IPS DF 19.7 (cell line): ENCODE data around the gene IL1RAPL1.

Experiments
- DNase-seq: peaks from one replicate; pipeline ENCODE4 v3.0.0-alpha.2; 2013; ENCODE audit warnings: low read depth, low spot score

Gene IL1RAPL1

DNA sequence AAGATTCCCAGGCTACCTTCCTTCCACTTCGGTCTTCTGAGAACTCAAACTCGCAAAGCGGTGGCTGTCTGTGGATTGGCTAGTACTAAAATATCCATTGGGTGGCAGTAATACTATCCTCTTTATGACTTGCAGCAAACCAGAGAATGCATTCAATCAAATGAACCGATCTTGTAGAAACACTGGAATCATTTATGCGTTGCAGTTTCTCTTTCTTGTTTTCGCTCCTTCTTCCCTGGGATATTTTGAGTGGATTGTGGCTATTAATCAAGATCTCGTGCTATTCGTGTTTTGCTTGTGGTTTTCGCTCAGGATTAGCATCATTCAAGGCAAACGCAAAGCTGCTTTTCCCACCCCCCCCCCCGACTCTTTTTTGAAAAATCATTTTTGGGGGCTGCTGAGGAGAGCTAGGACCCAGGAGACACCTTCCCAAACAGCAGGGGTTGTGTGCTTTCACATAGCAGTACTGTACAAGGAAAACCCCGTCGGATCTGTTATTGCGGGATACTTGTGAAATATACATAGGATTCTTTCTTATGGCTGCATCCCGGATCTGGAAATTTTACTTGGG lies at the start of gene IL1RAPL1:
Gene IL1RAPL1 (plus strand): TSS at position 466 of the 571 bp plus-strand sequence.
- no peak for DNase-seq

DNA sequence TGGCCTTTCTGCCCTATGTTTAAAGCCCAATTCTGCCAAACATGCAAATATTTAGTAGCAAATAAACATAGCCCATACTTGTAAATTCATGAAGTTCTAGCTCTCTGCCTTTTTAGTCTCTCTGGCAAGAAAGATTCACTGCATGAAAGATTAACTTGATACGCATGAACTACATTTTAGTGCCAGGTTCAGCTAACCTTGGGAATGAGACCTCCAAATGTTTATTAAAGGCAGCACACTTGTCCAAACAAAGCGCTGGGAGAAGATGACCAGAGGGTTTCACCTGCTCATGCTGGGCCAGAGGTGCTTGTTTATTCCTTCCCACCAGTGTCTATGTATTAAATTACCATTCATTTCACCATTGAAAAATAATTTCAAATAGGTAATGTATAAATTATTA lies 44.5 kb upstream of the IL1RAPL1 start:
- no peak for DNase-seq

DNA sequence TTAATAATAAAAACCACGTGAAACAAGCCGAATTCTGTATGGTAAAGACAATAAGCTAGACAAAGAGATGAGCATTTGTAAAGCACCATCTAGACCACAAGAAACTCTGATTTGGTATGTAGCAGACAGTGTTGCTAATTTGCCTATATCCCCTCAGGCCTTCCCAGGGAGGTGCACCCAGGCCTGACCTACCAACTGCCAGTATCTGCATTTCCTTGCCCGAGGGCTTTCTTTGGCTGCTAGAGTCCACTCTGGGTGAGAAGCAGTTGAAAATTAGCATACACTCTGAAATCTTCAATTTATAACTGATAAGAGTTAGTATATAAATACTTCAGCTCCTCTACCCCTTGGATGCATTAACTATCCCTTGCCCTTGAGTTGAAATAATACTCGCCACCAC lies 37.4 kb upstream of the IL1RAPL1 start:
- no peak for DNase-seq

DNA sequence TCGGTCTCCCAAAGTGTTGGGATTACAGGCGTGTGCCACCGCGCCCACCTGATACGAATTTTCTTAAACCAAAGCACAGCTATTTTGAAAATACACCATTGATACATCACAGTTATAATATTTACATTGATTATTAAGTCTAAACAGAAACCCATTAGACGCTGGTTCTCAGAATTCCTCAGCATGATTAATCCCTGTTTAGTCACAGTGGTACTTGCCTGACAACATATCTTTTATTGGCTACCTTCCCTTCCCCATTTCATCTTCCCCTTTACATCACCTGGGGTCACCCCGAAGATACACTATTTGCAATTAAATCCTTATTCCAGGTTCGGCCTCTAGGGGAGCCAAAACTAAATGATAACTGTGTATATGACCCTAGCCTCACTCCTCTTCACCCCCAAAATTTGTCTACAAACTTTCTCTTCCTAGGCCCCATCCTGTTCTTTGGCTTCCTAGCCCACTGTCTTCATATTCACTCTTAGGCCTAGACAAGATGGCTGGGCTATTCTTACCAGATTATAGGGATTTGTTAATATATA lies 36.8 kb upstream of the IL1RAPL1 start:
- DNase-seq: no peak

DNA sequence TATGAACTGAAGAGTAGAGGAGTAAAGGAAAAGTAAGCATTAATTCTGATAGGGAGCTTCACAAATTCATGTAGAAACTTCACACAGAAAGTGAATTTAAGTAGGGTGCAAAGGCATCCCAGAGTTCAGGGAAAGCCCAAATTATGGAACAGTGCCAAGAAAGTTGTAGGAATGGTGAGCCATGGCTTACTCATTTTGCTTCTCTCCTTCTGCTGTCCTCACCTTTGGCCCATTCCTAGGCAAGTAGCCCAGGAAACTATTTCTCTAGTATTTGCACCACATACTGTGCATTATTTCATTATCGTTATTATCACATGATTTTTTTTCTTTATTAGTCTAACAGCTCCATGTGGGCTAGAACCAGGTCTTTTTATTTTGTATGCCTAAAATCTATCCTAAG lies 34.9 kb upstream of the IL1RAPL1 start:
- no peak for DNase-seq

DNA sequence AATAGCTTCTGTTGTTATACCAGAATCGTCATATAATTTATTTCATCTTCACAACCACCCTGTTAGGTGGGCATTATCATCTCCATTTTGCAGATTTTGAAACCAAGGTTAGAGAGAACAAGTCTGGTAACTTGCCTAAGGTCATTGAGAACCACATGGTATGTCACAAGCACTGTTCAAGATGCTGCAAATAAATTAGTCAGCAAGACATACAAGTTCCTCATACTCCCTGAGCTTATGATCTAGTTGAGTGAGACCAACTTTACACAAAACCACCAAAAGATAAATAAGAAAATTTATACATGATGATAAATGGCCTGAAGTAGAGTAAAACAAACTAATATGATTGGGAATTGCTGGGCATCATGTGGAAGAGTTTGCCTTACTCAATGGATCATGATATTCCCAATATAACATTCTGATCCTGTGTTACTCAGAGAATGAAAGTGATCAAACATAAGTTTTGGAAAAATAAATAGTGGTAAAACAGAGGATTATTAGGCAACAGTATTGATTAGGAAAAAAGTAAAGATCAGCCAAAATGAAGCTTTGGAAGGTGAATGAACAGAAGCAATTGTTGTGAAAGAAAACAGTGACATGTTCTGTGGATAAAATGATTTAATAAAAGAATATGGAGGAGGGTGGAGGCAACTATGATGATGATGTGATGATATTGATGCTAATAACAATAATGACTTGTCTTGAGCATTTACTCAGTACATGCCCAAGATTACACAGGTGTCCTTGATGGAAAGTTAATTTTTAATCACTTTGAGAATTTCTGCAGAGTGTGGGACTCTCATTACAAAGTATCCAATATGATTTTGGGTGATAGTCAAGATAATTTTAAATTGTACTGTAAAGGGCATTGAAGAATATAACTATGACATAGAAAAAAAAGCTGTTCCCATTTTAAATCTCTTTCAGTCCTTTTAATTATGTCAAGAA lies 34.1 kb upstream of the IL1RAPL1 start:
- DNase-seq: no peak

DNA sequence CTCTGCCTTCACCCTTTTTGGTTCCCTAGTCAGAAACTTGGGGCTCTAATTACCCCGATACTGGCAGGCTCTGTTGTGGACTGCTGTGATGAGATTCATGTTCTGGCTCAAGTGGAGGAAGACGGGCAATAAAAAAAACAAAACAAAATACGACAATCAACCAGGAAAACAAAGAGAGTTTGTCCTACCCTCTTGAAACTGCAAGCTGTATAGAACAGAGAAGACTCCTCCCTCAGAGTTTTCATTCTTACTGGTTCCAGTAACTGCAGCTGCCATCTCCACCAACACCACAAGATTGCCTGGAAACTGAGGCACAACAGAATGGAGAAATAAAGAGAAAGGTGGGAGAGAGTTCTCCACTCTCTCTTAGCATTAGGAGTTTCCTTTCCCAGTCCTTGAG lies 11.1 kb upstream of the IL1RAPL1 start:
- no peak for DNase-seq

DNA sequence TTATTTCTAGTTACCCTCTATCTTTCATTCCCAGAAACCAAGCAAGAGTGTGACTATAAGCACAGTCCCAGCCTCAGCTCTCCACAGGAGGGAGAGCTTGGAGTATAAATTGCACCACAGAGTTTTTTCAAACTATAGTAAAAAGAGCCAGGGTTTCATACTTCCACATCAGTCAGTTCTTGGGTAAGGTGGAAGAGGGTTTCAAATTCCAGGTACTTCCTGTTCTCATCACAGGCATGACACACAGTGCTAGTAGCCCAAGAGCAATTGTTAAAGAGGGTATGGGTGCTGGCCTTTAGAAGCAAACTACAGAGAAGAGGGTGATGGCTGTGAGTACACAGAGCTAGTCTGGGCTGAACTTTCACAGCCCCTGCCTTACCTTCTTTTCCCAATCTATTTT lies 5.7 kb upstream of the IL1RAPL1 start:
- DNase-seq: no peak

DNA sequence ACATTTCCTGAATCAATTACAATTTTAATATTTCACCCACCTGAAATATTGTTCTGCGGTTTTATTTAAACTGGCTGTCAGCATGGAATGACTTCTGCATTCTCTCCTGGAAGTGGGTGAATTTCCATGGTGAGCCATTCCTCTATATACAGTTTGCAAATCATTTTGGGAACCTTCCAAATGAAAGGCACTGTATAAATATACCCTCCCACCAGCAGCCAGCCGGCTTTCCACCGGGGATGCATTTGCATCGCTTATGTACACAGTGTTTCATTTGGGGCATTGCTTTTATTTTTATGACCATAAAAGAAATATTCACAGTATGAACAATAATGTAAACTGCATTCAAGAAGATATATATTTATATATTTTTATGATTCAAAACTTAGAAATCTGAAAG lies 4.7 kb upstream of the IL1RAPL1 start:
- no peak for DNase-seq

DNA sequence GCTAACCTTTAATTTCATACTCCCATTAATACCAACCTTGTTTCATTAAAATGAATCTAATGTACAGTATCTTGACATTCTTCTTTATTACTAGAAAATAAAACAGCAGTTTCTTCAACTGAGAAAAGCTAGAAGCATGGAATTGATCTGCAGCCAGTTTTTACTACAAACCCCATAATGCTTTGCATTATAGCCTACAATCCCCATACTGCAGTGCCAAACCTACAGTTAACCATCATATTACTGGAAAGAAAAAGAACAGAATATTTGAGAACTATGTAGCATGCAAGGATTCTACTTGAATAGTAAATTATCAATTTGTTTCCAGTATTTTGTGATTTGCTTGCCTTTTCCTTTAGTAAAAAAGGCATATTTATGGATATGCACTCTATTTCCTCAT lies 3.2 kb upstream of the IL1RAPL1 start:
- no peak for DNase-seq

DNA sequence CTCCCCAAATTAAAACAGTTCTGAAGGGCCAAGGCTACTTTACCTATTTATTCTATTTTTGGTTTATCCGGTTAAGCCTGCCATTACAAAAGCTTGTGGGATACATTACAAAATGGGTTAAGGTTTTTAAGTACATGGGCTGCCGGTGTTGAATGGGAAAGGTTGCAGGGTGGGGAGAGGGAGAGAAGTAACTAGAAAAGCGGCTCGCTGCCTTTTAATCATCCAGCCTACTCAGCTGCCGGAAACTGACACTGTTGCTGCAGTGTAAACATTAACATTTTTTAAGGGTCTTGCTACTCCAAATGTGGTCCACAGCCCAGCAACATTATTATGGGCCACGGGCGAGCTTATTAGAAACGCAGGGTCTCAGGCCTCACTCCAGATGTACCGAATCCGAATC lies 1.5 kb upstream of the IL1RAPL1 start:
- DNase-seq: no peak

DNA sequence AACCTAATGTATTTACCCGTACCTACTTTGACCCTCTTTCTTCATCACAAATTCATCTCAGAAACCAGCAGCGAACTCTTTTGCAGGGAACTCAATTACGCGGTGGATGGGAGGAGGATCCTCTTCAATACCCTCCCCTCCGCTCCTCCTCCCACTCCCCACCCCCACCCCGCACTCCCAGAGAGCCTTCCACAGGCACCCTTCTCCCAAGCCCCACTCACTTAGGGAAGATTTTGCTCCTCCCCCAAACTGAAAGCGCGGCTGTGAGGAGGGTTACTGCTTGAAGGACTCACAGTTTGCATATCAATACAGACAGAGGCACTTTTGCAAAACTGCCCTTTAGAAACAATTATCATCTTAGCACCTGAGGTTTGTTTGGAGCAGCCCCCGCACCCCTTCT lies 960 bp upstream of the IL1RAPL1 start:
- DNase-seq: no peak

DNA sequence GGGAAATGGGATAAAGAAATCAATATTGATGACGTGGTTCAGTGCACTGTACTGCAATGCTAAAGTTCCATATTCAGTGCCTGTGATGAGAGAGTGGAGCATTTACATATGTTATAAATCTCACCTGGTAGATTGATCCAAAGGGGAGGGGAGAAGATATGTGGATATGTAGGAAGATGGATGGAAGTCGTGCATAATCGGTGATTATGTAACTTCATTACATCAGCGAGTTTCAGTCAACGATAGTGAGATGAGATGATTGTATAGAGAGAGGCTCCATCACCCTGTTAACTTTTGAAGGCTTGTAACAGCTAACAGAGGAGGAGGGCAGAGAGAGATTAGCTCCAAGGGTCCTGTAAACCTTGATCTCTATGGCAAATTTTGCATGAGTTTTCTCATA lies 1.8 kb downstream of the IL1RAPL1 start:
- DNase-seq: no peak

DNA sequence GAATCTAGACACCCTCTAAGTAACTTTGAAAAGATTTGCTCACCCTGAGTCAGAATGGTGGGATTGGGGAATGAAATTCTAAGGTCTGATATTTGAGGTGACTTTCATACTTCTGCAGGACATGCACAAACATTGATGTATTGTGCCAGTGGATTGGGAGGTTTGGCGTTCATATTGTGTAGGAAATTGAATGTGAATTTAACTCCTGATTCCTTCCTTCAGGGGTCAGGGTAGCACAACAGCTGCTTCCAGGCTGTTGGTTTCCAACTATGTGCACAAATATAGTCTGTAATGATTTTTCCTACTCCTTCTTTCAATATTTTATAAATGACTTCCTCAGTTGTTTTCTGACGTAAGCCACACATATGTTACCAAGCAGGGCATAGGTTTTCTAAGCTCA lies 3.1 kb downstream of the IL1RAPL1 start:
- no peak for DNase-seq

DNA sequence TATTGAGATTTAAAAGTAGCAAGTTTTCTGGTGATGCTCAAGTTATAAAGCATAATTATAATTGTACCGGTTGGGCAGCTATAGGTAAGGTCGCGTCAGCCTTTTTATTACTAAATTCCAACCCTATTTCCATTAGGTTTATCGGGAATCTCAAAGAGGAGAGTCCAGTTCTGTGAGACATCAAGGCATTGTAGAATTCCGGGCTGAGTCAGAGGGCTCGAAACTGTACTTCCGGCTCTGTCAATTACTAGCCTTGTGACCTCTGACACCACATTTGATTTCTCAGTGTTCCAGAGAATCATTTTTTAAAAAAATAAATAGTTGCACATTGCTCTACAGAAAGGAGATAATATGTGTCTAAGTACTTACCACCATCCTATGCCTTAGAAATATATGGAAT lies 4.3 kb downstream of the IL1RAPL1 start:
- no peak for DNase-seq

DNA sequence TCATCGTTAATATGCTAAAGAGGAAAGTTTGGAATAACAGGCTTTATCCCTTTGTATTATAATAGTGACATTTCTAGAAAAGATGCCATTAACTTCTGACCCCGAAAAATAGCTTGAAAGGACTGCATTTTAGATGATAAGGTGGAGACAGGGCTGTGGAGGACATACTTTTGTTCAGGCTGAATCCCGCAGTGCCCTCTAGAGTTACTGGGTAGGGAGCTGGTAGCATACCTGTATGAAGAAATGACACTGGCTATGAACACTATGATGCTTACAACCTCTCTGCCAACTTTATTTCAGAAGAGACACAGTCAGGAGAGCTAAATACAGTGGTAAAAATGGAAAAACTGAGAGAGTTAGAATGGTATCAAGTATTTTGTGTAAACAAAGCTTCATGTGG lies 8.1 kb downstream of the IL1RAPL1 start:
- DNase-seq: no peak

DNA sequence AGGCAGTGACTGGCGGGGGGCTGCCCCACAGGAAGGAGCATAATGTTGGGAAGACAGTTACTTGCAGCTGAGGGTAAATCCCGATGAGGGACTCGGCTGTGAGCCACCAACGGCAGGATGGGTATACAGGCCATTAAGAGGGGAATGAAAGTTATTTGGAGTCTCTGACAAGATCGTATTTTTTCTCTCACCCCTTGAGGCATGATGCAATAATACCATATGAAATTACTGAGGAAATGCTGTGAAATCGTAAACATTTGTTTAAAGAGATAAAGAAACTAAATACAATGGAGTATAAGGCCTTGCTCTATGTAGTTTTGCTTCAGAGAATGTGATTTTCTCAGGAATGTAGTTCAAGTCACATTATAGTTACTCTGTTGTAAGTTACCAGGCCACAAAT lies 12.7 kb downstream of the IL1RAPL1 start:
- DNase-seq: no peak

DNA sequence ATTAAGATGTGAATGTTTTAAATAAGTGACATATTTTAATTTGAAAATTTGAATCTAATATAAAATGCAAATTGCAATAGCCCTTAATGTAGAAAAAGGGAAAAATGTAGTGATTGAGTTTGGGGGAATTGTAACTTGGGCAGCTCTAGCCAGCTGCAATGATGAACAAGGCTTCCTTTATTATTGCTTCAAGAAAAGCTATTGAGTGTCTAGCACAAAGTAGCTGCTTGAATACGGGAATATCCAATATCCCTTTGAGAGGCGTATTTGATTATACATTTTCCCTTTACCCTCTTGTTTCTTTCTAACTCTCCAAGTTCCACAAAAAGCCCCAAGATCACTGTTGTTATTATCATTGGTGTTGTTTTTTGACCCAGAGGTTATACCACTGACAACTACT lies 21.8 kb downstream of the IL1RAPL1 start:
- DNase-seq: no peak

DNA sequence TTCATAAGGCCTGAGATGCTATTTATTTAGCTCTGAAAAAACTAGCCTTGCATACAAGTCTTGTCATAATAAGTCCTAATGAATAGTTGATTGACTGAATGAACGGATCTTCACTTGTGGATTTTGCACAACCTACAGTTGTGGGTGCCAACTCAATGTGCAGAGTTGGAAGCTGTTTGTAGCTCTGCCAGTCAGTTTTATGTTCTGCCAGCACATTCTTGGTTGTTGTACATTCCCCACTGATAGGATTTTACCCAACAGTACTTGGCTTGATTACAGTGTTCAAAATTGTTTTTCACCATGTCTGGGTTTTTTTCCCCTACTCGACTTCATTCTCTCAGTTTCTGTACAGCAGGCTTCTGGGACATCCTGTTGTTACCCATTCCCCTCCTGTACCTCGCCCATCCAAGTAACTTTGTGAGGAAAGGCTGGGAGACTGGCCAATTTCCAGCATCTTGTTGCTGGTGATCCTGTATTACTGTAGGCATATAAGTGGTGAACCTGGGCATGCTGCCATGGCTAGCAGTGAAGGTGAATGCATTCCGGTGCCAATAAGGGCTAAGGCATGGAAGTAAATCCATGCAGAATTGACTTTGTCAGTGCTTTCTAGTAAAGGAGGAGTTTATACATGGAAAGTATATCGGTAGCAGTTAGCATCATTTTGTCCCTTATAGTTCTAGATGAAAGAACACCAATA lies 22.8 kb downstream of the IL1RAPL1 start:
- DNase-seq: no peak

DNA sequence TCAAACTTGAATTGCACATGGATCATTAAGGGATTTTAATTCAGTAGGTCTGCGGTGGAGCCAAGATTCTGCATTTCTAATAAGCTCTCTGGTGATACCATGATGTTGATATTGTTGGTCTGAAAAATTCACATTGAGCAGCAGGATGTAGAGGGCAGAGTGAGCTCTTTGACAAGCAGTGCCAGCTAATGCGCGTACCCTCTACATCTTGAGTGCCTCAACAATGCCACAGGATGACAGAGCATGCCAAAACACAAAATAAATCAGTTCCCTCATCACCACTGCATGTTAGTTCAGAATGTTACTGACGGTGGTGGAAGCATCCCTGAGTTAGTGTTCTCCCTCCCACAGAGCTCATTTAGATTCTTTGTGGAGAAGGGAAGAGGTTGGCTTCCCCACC lies 23.5 kb downstream of the IL1RAPL1 start:
- DNase-seq: no peak

DNA sequence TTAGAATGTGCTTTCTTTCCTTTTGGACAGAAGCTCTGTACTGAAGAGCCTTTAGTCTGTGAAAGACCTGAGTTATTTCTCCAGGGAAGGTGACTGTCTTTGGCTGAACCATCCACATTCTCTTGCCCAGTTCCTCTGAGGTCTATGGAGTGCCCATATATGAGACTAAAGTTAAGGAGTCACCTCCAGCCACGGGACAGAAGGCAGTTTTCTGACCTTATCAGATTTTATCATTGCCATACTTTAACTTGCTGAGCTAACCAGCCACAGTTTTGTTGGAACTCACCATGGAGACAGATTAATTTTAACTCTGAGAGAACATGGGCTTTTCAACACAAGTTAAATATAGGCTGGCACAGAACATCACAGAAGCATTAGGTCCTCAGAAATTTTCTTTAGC lies 26.3 kb downstream of the IL1RAPL1 start:
- DNase-seq: no peak

DNA sequence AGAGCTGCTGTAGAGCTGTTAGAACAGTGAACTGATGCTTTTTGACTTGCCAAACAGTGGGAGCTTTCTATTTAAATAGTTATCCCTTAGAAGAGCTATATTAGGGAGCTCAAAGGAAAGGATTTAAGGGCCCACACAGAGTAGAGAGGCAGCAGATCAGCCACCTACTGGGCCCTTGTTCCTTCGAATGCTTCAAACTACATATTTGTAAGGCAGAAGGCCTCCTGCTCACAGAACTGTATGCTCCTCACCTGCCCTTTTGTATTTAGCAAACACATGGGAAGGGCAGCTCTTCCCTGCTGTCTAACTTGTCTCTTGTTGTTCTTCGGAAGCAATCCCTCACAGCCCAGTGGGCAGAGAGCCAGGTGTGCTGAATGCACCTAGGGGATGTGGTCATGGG lies 38.0 kb downstream of the IL1RAPL1 start:
- no peak for DNase-seq

DNA sequence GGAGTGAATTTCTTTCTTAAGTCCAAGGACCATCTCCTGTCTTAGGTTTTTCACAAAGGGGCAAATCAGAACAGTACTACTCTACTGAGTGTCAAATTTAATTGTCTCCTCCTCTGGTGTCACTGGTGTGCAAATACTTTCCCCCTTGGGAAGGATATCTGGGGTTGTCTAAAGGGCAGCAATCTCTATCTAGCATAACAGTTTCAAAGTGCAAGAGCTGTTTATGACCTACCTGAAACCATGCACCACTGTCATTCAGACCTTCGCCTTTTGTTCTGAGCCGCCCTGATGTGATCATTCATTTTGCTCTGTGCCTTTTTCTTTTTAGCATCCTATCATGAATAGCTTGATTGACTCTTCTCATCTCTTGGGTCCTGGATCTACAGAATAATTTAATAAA lies 39.3 kb downstream of the IL1RAPL1 start:
- DNase-seq: no peak
